ENCODE measurements around the gene OSBPL2. TPM values are rescaled to one million over a fixed set of nuclear protein-coding genes. Genes with fewer than 3 reads are reported as not detected.

The OSBPL2 gene
- total RNA-seq, 1 experiment from 2014 or later, result 36.9 TPM

GRCh38 chr20:62206388-62206775, 31.9 kb upstream of the OSBPL2 start:
- Histone ChIP-seq H3K4me3 (replicated peaks in 1 of 2; ENCODE audit: low read depth in 1 of 2, low read length in 2 of 2) (no peak overlapping the region), H2AFZ (ENCODE audit: low read depth, low read length, poor library complexity, severe bottlenecking) (no peak overlapping the region), H3K4me2 (ENCODE audit: low read length) (no peak overlapping the region), H3K9me2 (ENCODE audit: insufficient read depth) (no peaks in the 10 kb centered on the region), H3K9me3 (ENCODE audit: control insufficient read depth in 1 of 2, insufficient read depth in 1 of 2, low read depth in 1 of 2, low read length in 2 of 2) (no peaks in the 10 kb centered on the region), H3K27ac (ENCODE audit: low read depth, low read length) (no peak overlapping the region), H4K20me1 (ENCODE audit: insufficient read depth) (no peaks in the 10 kb centered on the region), H3K36me3 (ENCODE audit: control insufficient read depth in 1 of 2, insufficient read depth in 2 of 2, low read length in 2 of 2) (peaks cover 0 to 5% of the 10 kb centered on the region in 2 experiments; a peak in 2 of 4 replicates), H3K9ac (ENCODE audit: low read length) (no peak overlapping the region), H3K27me3 (ENCODE audit: insufficient read depth, low read length) (no peaks in the 10 kb centered on the region), H3K79me2 (ENCODE audit: insufficient read depth, low read length) (no peaks in the 10 kb centered on the region), H3K4me1 (ENCODE audit: control insufficient read depth in 1 of 2, insufficient read depth in 2 of 2, low read length in 2 of 2) (peaks cover 0 to 5% of the 10 kb centered on the region in 2 experiments; a peak in 1 of 4 replicates)
- intact Hi-C loops (cut with micrococcal nuclease), result no loop called here
- CTCF ChIA-PET, result no interaction called here
- TF ChIP-seq POLR2AphosphoS5 (IDR thresholded peaks at IDR 0.05; ENCODE audit: low read depth, low read length) (no peak), RAD21 (IDR thresholded peaks at IDR 0.05; ENCODE audit: low read depth) (no peak), CEBPB (IDR thresholded peaks at IDR 0.05; ENCODE audit: low read depth) (no peak), SP1 (IDR thresholded peaks at IDR 0.05; ENCODE audit: low read depth) (no peak), CTCF (IDR thresholded peaks at IDR 0.05 in 2 of 3, conservative IDR thresholded peaks at IDR 0.05 in 1 of 3; ENCODE audit: borderline replicate concordance in 1 of 3, insufficient read depth in 1 of 3, low read depth in 2 of 3, low read length in 2 of 3) (no peak), EZH2phosphoT487 (IDR thresholded peaks at IDR 0.05; ENCODE audit: borderline replicate concordance) (no peak), CBX3 (IDR thresholded peaks at IDR 0.05; ENCODE audit: low read depth) (no peak), SIN3A (IDR thresholded peaks at IDR 0.05; ENCODE audit: low read depth) (no peak), ZFX (IDR thresholded peaks at IDR 0.05) (no peak), POLR2A (IDR thresholded peaks at IDR 0.05; ENCODE audit: borderline replicate concordance, extremely low read depth, insufficient read depth, insufficient read length) (no peak), ATF3 (IDR thresholded peaks at IDR 0.05) (no peak), TCF7L2 (IDR thresholded peaks at IDR 0.05; ENCODE audit: borderline replicate concordance, extremely low read depth, insufficient read depth, insufficient read length) (no peak)
- POLR2A ChIA-PET, result no interaction called here
- DNase-seq (ENCODE audit: low read depth, low spot score), result no peak
- RAD21 ChIA-PET (ENCODE audit: low non-redundant PET in 1 of 2, low total read pairs in 2 of 2, uncharacterized antibody in 2 of 2, unreplicated experiment in 2 of 2), result no interaction called here
- ATAC-seq, result no peak
- no TSS peak for BruUV-seq (replicated peaks)

Measured in HCT116 (cell line).